Caki2 (cell line): ENCODE results near the gene TRANK1. TPM values are rescaled to one million over a fixed set of nuclear protein-coding genes. Genes with fewer than 3 reads are reported as not detected.
A peak's percentile ranks its signal among the peaks of the same experiment; 100 is the strongest.
"Not testable (repeated sequence)": the region's sequence is repeated elsewhere in the genome, so short reads cannot be mapped to it uniquely, and the experiment has no call there.

Experiments used
- DNase-seq: peaks from one replicate; pipeline ENCODE4 v3.0.0-alpha.2; 2015; ENCODE audit warnings: low read depth
- in situ Hi-C: cut with HindIII; loops from 2 replicates; pipeline ENCODE4 v1.10.0; 2016; ENCODE audit warnings: low sequenced_read_pairs, low pct_unique_long_range_greater_than_20kb, mixed read lengths
- total RNA-seq: library from RNA; depleted of rRNA; stranded (reverse); fragments of >200 nt; shearing (Covaris generic); gene quantifications from 2 replicates; pipeline ENCODE4 v1.2.3, GENCODE V29; 2014; ENCODE audit warnings: low replicate concordance

The TRANK1 gene
- total RNA-seq, 1 experiment from 2014 or later, result 16.1 TPM

DNA sequence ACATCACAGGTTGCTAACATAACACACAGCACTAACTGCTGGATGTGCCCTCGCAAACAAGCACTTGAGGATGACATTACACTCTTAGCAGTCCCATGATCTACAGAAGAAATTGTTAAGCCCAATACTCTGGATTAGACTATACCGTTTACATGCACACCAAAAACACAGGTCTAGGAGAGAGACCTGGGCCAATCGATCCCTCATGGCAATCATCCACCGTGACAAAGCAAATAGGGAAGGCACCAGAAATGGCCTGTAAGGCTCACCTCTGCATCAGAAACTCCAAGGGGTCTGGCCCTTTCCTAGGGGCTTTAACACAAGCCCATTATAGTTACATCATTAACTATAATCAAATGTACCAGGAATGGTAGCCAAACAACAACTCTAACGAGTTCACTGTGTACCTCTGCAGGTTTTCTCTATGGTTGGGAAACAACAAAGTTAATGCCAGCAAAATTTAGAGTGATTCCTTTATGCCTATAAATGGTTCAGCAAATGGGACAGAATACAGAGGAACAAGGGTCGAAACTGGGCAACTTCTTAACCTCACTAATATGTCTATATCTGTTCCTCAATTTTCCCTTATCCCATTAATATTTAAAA lies 18.5 kb downstream of the TRANK1 start:
- in situ Hi-C loops, result no loop called here
- DNase-seq, result no peak

DNA sequence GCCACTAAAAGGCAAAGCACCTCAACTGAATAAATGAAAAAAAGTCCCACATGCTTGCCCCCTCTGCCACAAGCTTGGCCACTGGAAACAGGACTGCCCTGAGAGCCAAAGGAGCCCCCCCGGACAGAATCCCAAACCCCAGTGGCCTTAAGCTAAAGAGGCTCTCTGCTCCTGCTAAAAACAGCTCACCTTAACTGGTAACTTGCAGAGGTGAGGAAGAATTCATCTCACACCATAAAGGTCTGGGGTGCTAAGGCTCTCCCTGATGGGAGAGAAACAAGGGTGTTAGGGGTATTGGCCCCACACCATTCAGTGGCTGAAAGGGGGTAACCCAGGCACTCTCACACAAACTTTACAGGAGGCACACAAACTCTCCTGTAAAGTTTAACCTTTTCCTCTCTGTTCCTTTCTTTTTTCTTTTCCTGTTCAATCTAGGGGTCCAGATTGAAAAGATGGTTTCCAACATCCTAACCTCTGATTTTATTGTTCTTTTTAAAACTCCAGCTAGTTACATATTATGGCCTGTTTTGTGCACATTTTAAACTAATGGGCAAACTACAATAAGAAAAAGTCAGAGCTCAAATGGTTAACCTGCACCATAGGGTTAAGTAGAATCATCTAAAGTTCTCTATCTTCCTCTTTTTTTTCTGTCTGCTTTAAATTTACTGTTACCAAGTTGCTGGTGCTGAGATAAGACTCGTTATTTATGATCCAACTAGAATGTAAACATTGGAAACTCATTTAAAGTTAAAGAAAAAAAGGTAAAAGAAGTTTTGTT lies 19.9 kb downstream of the TRANK1 start:
- in situ Hi-C loops, result no loop called here
- DNase-seq, result no peak

DNA sequence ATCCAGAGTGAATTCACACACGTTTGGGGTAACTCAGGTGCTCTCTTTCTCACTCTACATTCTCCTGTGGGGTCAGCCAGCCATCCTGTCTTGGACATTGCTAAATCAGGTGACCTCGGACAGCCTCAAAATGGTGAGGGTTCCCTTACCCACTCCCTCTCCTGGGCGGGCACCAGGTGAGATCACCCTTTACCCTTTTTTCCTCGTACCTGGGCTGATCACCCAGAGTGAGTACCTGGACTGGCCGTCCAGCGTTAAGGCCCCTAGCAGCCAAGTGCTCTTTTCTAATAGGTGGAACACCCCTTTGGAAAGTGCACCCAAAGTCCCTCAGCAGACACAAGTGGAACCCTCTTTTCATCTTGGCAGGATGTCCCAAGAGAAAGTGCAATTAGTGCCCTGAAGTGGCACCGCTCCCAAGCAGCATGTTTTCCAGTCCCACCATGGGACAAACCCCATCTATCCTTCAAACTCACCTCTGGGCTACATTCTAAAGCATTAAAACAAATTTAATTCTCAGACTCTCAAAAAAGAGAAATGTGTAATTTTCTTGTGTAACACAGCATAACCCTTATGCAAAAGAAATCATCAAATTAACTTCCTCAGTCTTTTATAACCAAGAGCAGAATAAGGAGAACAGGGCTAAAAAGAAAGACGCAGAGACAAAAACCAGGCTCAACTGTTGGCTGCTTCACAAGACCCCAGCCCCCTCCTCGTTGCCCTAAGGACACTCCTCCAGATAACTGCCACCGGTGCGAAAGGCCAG lies 20.7 kb downstream of the TRANK1 start:
- DNase-seq, result no peak
- in situ Hi-C loops, result no loop called here

DNA sequence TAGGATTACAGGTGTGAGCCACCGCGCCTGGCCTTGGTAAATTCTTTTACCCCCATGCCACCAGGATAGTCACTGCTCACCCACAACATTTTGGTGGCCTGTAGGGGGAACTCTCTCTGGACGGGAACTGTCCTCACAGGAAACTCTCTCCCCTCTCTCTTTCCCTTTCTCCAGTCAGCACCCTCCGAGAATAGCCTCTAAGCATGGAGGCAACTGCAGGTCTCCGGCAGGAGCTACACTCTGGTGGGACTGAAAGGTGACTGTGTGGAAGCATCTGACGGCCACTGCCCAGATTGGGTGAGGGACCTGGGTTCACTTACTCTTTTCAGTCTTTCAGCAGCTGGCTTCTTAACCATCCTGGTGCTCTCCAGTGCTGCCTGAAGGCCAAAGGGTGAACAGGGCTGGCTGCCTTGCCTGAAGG lies 21.3 kb downstream of the TRANK1 start:
- in situ Hi-C loops, result no loop called here
- no peak for DNase-seq

DNA sequence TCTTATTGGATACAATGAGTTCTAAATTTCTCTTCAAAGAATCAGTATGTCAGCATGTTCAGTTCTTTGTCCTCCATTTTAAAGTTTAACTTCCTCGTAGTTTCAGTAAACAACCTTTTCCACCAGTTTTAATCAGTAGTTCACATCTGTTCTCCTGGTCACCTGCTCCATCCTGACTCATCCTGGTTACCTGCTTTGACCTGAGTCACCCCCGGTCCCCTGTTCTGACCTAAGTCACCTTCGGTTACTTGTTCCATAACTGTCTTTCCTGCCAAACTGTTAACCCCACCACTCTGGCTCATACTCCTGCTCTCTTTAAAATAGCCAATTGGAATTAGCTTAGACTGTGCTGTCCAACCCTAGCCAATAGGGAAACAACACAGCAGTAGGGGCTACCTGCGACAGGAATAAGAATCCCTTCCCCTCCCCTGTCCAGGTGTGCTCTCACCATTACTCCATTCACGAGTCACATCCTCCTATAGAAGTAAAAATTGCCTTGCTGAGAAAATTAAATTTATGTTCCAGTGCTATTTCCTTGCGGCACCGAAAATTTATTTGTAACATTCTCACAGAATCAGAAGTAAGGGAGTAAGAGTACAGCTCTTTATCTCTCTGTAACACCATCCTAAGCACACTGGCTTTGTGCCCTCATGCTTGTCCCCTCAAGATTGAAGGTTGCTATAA lies 23.8 kb downstream of the TRANK1 start:
- in situ Hi-C loops, result no loop called here
- DNase-seq, result no peak

DNA sequence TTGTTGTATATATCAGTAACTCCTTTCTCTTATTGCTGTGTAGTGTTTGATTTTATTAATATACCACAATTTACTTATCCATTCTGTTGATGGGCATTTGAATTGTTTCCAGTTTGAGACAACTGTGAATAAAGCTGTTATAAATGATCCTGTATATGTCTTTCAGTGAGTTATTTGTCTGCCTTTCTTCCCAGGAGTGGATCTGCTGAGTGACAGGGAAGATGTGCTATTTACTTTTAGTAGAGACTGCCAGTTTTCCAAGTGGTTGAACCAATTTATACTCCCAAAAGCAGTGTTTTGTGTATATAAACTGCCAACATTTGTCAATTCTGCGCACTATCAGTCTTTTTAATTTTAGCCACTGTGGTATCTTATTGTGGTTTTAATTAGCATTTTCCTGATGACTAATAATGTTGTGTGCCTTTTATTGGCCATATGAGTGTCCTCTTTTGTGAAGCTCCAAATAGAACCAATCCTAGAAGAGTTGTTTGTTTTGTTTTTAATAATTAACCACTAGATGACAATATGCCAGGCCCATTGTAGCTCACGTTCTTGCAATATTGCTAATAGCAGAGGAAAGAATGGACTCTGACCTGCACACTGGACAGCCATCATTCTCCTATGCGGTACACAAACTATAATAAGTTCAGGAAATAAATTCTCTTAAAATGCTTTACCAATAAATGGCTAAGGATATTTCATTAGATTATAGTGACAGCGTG lies 25.3 kb downstream of the TRANK1 start:
- peak; percentile 21 for DNase-seq
- in situ Hi-C loops, result no loop called here

DNA sequence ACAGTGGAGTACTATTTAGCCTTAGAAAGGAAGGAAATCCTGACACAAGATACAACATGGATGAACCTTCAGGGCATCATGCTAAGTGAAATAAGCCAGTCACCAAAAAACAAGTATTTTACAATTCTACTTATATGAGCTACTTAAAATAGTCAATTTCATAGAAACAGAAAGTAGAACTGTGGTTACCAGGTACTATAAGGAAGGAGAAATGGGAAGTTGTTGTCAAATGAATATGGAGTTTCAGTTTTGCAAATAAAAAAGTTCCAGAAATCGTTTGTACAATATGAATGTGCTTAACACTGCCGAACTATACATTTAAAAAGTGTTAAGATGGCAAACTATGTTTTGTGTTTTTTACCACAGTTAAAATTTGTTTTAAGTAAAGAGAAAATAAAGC lies 26.8 kb downstream of the TRANK1 start:
- in situ Hi-C loops, result no loop called here
- DNase-seq, result no peak

DNA sequence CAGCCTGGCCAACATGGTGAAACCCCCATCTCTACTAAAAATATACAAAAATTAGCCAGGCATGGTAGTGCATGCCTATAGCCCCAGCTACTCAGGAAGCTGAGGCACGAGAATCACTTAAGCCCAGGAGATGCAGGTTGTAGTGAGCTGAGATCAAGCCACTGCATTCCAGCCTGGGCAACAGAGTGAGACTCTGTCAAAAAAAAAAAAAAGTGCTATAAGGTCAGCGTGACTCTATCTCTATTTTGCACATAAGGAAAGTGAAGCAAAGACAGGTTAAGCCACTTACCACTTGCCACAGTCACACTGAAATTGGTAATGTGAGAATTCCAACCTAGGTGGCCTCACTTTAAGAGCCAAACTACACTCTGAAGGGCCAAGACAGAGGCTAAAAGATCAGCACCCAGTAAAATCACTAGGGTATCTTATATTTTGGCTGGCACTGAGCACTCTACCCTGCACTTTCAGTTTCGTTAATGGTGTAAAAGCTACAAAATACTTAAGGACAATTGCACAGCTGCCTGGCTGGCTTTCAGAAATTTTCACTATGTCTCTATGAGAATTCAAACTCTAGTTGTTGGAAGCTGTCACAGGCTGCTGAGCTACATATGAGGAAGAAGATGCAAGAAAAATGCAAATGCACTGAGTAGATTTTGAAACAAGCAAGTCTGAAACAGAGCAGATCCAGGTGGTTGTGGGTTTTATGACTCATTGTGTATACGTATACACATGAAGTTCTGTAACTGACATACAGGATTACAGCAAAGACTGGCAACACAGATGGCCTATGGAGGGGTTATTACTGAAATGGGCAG lies 32.7 kb downstream of the TRANK1 start:
- in situ Hi-C loops, result no loop called here
- peak; percentile 61 for DNase-seq

DNA sequence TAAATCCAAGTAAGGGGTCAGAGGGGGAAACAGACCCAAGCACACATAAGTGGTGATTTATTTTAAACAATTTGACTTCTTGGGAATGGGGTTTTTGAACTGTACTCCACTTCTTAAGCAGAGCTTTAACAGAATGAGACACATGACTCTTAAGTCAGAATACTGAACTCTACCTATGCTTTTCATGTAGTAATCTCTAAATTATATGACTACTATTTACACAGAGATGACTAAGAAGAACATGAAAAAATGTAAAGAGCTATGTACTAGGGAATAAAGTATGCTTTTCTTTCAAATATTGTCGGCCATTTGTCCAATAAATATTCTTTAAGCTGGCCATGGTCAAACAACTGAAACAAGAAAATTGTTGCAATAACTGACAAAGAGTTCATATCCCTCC lies 35.2 kb downstream of the TRANK1 start:
- in situ Hi-C loops, result no loop called here
- DNase-seq, result no peak

DNA sequence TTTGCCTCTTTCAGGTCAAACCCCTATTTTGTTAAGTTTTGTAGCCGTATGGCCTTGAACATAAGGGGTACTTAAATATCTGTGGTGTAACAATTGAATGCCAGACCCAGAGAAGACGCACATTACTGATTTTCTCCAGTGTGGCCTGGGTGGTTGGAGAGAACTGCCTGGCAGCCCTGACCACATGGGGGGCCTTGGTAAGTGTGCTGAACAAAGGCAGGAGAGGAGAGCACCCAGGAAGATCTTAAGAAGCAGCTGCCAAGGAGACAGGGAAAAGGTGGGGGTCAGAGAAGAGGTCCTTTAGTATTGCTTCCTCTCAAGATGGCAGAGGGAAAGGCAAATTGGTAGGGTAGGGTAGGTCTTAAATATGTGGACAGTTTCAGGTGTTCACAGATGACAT lies 35.7 kb downstream of the TRANK1 start:
- in situ Hi-C loops, result no loop called here
- DNase-seq, result no peak

DNA sequence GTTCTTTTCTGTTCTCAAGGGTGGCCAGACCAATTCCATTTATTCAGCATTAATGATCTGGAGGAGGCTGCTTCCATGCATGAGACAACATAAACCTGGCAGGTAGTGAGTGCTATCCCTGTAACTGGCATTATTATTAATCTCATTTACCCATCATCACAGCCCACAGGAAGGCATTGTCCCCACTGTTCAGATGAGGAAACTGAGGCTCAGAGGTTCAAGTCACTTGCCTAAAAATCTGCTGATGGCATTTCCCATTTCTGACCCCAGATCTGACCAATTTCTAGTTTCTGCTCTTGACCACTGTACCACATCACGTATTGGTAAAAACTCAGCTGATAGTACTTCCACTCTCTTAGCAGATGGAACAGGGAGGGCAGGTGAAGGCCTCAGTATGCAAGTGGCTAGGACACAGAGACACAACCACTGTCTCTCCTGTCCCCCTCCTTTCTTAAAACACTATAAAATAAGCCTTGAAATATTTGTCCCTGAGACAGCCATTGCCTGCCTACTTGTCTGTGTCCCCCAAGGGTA lies 36.1 kb downstream of the TRANK1 start:
- no peak for DNase-seq
- in situ Hi-C loops, result no loop called here

DNA sequence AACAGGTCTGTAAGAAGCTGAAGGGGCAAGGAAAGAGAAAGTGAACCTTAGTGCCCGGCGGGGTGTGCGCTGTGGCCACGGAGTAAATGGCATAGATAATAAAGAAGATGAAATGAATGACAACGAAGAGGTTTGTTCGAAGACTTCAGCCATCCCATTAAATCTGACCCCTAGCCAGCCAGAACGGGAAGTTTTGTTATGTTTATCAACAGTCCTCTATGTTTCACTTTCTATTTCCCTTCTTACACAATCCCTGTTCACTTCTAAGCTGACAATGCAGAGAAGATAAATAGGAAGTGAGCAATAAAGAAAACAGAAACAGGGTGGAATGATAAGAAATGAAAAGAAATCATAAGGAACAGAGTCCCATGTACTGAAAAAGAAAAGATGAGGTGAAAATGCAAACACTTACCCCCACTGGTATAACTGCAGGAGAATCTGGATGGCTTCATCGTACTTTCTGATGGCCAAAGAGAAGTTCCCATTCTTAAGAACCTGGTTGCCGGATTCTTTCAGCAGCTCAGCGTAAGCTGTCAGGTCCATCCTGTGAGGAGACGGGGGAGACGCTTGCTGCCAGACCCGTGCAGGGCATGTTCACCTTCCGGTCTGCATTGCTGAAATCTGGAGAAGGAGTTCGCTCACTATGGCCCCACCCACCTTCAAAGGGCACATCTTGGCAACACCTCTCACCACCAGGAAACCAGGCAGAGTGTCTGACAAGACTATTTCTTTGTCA lies 36.8 kb downstream of the TRANK1 start:
- peak; percentile 47 for DNase-seq
- in situ Hi-C loops, result no loop called here

DNA sequence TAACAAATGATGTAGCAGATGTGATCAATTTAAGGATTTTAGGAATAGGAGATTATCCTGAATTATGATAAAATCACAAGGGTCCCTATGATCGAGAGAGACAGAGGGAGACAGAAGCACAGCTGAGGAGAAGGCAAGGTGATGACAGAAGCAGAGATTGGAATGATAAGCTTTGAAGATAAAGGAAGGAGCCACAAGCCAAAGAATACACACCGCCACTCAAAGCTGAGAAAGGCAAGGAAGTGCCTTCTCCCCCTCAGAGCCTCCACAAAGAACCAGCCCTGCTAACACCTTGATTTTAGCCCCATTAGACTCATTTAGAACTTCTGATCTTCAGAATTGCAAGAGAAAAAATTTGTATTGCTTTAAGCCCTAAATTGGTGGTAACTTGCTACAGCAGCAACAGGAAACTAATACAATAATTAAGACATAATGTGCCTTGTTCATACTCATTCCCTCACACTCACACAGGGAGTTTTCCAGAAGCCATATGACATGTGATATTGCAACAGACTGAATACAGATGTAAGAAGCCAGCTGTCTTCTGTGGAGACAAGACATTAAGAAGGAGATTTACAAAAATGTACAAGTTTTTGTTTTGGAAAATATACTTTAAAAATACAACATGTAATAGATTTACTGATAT lies 38.2 kb downstream of the TRANK1 start:
- DNase-seq, result no peak
- in situ Hi-C loops, result no loop called here

DNA sequence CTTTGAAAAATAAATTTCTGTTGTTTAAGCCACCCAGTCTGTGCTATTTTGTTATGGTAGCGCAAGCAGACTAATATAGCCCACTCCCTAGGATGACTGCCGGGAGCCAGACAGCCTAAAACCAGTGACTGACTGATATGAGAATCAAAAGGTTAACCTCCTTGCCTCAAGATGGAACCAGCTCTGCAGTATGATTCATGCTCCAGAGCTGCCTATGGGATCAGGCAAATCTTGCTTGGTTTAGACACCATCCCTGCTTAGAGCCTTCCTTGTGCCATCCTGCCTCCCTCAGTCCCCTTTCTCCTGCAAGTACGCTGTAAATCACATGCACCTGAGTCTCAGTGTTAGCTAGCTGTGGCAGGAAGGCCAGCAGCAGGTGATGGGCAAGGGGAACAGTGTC lies 39.3 kb downstream of the TRANK1 start:
- in situ Hi-C loops, result no loop called here
- no peak for DNase-seq

DNA sequence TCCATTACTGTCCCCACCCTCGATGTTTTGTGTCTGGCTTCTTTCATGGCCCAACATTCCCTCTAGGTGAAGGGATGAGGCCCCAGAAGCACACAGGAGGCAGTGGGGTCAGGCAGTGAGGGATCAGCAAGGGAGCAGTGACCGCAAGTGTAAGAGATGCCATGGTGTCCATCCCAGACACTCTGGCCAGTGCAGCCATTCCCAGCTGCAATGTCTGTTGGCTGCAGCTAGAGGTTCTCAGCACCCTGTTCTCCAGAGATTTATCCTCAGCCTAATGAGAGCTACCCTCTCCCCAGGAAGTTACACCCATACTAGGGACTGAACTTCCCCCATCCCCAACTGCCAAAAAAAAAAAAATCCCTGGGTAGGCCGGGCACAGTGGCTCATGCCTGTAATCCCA lies 40.2 kb downstream of the TRANK1 start:
- peak; percentile 6 for DNase-seq
- in situ Hi-C loops, result no loop called here

DNA sequence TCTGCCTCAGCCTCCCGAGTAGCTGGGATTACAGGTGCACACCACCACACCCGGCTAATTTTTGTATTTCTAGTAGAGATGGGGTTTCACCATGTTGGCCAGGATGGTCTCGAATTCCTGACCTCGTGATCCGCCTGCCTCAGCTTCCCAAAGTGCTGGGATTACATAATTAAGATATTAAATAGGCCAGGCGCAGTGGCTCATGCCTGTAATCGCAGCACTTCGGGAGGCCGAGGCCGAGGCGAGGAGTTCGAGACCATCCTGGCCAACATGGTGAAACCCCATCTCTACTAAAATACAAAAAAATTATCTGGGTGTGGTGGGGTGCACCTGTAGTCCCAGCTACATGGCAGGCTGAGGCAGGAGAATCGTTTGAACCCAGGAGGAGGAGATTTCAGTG lies 40.8 kb downstream of the TRANK1 start:
- in situ Hi-C loops, DNase-seq: not testable (repeated sequence)
